ENCODE data around the gene SUN3.
"Not testable (repeated sequence)": the region's sequence is repeated elsewhere in the genome, so short reads cannot be mapped to it uniquely, and the experiment has no call there.

DNA sequence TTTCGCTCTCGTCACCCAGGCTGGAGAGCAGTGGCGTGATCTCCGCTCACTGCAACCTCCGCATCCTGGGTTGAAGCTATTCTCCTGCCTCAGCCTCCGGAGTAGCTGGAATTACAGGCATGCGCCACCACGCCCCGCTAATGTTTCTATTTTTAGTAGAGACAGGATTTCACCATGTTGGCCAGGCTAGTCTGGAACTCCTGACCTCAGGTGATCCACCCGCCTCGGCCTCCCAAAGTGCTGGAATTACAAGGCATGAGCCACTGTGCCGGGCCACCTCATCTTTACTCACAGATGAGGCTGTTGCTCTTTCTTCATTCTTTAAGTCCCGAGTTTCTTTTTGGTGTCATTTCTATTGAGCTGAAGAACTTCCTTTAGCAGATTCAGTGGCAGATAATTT, 28.7 kb downstream of the SUN3 start:
- TF ChIP-seq HNRNPK (IDR thresholded peaks at IDR 0.05; ENCODE audit: low read depth, low read length, poor library complexity, severe bottlenecking); ZNF133 (CRISPR knock-in tag; IDR thresholded peaks at IDR 0.05); NFIC (IDR thresholded peaks at IDR 0.05); SMARCC2 (IDR thresholded peaks at IDR 0.05; ENCODE audit: low read depth): not testable (repeated sequence)
- TF ChIP-seq, protein P1, sequence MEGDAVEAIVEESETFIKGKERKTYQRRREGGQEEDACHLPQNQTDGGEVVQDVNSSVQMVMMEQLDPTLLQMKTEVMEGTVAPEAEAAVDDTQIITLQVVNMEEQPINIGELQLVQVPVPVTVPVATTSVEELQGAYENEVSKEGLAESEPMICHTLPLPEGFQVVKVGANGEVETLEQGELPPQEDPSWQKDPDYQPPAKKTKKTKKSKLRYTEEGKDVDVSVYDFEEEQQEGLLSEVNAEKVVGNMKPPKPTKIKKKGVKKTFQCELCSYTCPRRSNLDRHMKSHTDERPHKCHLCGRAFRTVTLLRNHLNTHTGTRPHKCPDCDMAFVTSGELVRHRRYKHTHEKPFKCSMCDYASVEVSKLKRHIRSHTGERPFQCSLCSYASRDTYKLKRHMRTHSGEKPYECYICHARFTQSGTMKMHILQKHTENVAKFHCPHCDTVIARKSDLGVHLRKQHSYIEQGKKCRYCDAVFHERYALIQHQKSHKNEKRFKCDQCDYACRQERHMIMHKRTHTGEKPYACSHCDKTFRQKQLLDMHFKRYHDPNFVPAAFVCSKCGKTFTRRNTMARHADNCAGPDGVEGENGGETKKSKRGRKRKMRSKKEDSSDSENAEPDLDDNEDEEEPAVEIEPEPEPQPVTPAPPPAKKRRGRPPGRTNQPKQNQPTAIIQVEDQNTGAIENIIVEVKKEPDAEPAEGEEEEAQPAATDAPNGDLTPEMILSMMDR (IDR thresholded peaks at IDR 0.05 in 2 of 3, conservative IDR thresholded peaks at IDR 0.05 in 1 of 3; ENCODE audit: insufficient read depth in 2 of 3, low read depth in 1 of 3, low read length in 3 of 3), result not testable (repeated sequence)
